Measurements from ENCODE around the gene KCNH1. TPM values are rescaled to one million over a fixed set of nuclear protein-coding genes. Genes with fewer than 3 reads are reported as not detected.
"Not testable (repeated sequence)": the region's sequence is repeated elsewhere in the genome, so short reads cannot be mapped to it uniquely, and the experiment has no call there.

Gene KCNH1
- total and polyA plus RNA-seq, 8 donors = 0.04 to 0.54 (median 0.13) TPM

DNA sequence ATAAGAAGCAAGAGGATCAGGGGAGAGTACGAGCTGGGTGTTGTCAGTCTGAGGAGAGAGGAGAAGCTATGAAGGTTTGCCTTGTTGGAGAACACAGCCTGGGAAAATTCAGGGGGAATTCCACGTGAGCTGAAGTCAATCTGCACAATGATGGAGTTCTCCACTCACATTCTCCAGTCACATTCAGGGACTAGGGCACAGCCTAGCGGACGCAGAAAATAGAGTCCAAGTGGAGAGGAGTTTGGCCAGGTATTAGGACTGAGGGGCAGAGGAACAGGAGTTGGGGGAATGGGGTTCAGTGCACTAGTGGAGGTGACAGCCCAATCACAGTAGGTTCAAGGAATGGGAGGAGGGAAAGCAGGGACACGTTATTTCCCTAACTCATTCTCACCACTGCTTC, 124.0 kb downstream of the KCNH1 start:
- no peak for DNase-seq
- Histone ChIP-seq H3K27ac (no peak overlapping the region), H3K4me3 (no peak overlapping the region), H3K9me3 (no peaks in the 10 kb centered on the region), H3K36me3 (no peaks in the 10 kb centered on the region), H3K27me3 (no peaks in the 10 kb centered on the region), H3K4me1 (no peaks in the 10 kb centered on the region)
- no peak for ATAC-seq
- intact Hi-C loops (cut with DNase I) = no loop called here
- TF ChIP-seq, protein P1, sequence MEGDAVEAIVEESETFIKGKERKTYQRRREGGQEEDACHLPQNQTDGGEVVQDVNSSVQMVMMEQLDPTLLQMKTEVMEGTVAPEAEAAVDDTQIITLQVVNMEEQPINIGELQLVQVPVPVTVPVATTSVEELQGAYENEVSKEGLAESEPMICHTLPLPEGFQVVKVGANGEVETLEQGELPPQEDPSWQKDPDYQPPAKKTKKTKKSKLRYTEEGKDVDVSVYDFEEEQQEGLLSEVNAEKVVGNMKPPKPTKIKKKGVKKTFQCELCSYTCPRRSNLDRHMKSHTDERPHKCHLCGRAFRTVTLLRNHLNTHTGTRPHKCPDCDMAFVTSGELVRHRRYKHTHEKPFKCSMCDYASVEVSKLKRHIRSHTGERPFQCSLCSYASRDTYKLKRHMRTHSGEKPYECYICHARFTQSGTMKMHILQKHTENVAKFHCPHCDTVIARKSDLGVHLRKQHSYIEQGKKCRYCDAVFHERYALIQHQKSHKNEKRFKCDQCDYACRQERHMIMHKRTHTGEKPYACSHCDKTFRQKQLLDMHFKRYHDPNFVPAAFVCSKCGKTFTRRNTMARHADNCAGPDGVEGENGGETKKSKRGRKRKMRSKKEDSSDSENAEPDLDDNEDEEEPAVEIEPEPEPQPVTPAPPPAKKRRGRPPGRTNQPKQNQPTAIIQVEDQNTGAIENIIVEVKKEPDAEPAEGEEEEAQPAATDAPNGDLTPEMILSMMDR (IDR thresholded peaks at IDR 0.05) = no peak

DNA sequence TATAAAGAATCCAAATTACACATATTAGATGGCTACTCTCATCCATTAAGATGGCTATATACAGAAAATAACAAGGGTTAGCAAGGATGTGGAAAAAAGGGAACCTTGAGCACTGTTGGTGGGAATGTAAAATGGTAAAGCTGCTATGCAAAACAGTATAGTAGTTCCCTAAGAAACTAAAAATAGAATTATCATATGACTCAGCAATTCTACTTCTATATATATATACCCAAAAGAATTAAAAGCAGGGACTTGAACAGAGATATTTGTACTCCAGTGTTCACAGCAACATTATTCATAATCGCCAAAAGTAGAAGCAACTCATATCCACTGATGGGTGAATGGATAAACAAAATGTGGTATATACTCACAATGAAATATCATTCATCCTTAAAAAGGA, 126.1 kb downstream of the KCNH1 start:
- DNase-seq = no peak
- no peak overlapping the region for H3K27ac ChIP-seq
- TF ChIP-seq, protein P1 (IDR thresholded peaks at IDR 0.05) = no peak
- no peak for ATAC-seq
- no peaks in the 10 kb centered on the region for H3K4me1 ChIP-seq
- no peaks in the 10 kb centered on the region for H3K36me3 ChIP-seq
- intact Hi-C loops (cut with DNase I) = no loop called here
- H3K9me3 ChIP-seq = no peaks in the 10 kb centered on the region
- H3K27me3 ChIP-seq = no peaks in the 10 kb centered on the region
- no peak overlapping the region for H3K4me3 ChIP-seq

DNA sequence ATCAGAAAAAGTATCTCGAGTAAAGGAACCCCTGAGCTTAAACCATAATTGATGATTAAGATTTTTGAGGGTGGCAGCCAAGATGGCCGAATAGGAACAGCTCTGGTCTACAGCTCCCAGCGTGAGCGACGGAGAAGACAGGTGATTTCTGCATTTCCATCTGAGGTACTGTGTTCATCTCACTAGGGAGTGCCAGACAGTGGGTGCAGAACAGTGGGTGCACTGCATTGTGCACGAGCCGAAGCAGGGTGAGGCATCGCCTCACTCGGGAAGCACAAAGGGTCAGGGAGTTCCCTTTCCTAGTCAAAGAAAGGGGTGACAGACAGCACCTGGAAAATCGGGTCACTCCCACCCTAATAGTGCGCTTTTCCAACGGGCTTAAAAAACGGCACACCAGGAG, 138.0 kb downstream of the KCNH1 start:
- H3K4me3 ChIP-seq; H3K27me3 ChIP-seq; DNase-seq; intact Hi-C loops (cut with DNase I); ATAC-seq; H3K4me1 ChIP-seq; H3K27ac ChIP-seq; H3K9me3 ChIP-seq; H3K36me3 ChIP-seq: not testable (repeated sequence)

DNA sequence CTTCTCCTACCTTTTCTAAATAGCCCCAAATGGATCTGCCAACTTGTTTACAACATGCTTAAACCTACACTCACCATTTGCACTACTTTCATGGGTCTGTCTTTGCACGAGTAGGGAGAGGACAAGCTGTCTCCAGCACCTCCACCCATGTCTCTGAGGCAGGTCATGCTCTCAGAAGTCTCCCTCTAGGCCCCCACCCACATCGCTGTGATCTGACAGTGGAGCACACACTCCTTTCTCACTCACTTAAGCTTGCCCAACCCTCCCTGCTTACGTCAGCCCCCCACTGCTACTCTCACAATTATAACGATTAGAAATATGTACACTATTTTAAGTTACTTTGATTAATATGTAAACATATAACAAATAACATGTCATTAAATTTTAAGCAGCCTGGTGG, 141.1 kb downstream of the KCNH1 start:
- ATAC-seq = no peak

DNA sequence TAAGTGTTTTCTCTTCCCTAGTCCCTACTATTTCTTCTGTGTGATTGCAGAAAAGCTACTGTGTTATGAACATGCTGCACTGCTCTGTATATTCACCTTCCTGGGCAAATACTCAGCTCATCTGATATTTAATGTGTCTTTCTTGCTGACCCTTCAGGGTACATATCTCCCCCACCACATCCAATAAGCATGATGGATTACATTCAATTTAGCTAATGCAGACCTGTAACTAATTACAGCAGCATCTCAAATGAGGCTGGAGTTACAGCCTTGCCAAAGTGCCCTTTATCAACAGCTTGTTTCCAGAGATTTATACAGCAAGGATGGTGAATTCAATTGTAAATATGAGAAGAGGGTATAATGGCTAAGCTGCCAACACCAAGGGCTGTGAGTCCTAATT, 144.0 kb downstream of the KCNH1 start:
- H3K9me3 ChIP-seq = peaks cover 0 to 1% of the 10 kb centered on the region in 2 donors
- no peaks in the 10 kb centered on the region for H3K36me3 ChIP-seq
- intact Hi-C loops (cut with DNase I) = no loop called here
- TF ChIP-seq, protein P1 (IDR thresholded peaks at IDR 0.05) = no peak
- H3K27ac ChIP-seq = no peak overlapping the region
- no peaks in the 10 kb centered on the region for H3K4me1 ChIP-seq
- DNase-seq (no peak), ATAC-seq (no peak)
- no peaks in the 10 kb centered on the region for H3K27me3 ChIP-seq
- no peak overlapping the region for H3K4me3 ChIP-seq

More for the DNA sequence above, 141.1 kb downstream of the KCNH1 start:
- Histone ChIP-seq H3K9me3 (no peaks in the 10 kb centered on the region), H3K27ac (no peak overlapping the region), H3K4me3 (no peak overlapping the region), H3K36me3 (no peaks in the 10 kb centered on the region), H3K27me3 (no peaks in the 10 kb centered on the region), H3K4me1 (no peaks in the 10 kb centered on the region)
- DNase-seq = no peak
- TF ChIP-seq, protein P1 (IDR thresholded peaks at IDR 0.05) = no peak
- intact Hi-C loops (cut with DNase I) = no loop called here

DNA sequence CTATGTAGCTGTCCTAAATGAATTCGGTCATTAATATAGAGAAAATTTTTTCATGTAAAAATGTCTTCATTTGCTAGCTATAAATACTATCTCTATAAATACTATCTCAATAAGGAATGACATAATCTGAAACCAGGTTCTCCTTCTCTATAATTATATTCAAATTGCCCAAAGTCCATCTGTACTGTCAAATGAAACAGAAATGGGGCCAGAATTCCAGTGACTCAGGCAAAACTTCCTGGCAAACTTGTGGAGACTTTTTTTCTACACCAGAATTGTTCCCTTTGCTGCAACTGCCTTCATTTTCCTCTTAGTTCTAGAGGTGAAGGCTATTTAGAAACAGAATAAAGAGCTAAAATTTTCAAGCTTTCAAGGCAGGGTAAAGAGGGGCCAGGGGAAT, 152.5 kb downstream of the KCNH1 start:
- Histone ChIP-seq H3K9me3 (peaks cover 0 to 2% of the 10 kb centered on the region in 2 donors), H3K4me1 (no peaks in the 10 kb centered on the region)
- ATAC-seq = no peak

More for the DNA sequence above, 152.5 kb downstream of the KCNH1 start:
- intact Hi-C loops (cut with DNase I) = no loop called here
- no peak for DNase-seq
- Histone ChIP-seq H3K4me3 (no peak overlapping the region), H3K36me3 (no peaks in the 10 kb centered on the region), H3K27ac (no peak overlapping the region), H3K27me3 (no peaks in the 10 kb centered on the region)
- TF ChIP-seq, protein P1 (IDR thresholded peaks at IDR 0.05) = no peak
